ENCODE data around the gene DLG5. TPM values are rescaled to one million over a fixed set of nuclear protein-coding genes. Genes with fewer than 3 reads are reported as not detected.

Gene DLG5
- total and polyA plus RNA-seq, 10 of the 15 experiments (the other 5 are each of a cell fraction or from before 2014, with no cell fraction given) = 0.18 to 6.6 (median 2.7) TPM

GRCh38 chr10:77939561-77940001, 13.0 kb upstream of the DLG5 start:
- intact Hi-C loops (cut with micrococcal nuclease; ENCODE audit: unreplicated experiment) = no loop called here
- H2AFZ ChIP-seq (ENCODE audit: control insufficient read depth, low read depth, low read length) = no peak overlapping the region
- H3K27me3 ChIP-seq (replicated peaks in 1 of 2; ENCODE audit: control insufficient read depth in 2 of 2, insufficient read depth in 2 of 2, low read length in 1 of 2) = no peaks in the 10 kb centered on the region
- RAD21 ChIA-PET (ENCODE audit: unreplicated experiment) = no interaction called here
- BruUV-seq (replicated peaks) = no TSS peak
- H3K36me3 ChIP-seq (ENCODE audit: control insufficient read depth in 2 of 2, insufficient read depth in 2 of 2, low read length in 1 of 2) = no peaks in the 10 kb centered on the region
- H3K9ac ChIP-seq (ENCODE audit: control insufficient read depth, insufficient read depth, low read length) = no peak overlapping the region
- H3K4me3 ChIP-seq = no peak overlapping the region
- H3K9me3 ChIP-seq (replicated peaks; ENCODE audit: control insufficient read depth, insufficient read depth, low read length) = no peaks in the 10 kb centered on the region
- TF ChIP-seq HCFC1 (IDR thresholded peaks at IDR 0.05; ENCODE audit: low read length) (no peak), ETV6 (conservative IDR thresholded peaks at IDR 0.05 in 1 of 2, IDR thresholded peaks at IDR 0.05 in 1 of 2; ENCODE audit: borderline replicate concordance in 1 of 2, low read depth in 1 of 2) (no peak)
- ATAC-seq = no peak
- H3K4me1 ChIP-seq (ENCODE audit: control insufficient read depth, insufficient read depth, low read length) = no peaks in the 10 kb centered on the region
- DNase-seq (ENCODE audit: low read depth, low spot score) = no peak
- H3K4me2 ChIP-seq (ENCODE audit: control insufficient read depth, insufficient read depth) = no peak overlapping the region
- H3K79me2 ChIP-seq (ENCODE audit: control insufficient read depth, insufficient read depth, low read length) = no peaks in the 10 kb centered on the region
- FAIRE-seq = no peak
- H4K20me1 ChIP-seq (ENCODE audit: control insufficient read depth, insufficient read depth) = no peaks in the 10 kb centered on the region
- POLR2A ChIA-PET = no interaction called here
- in situ Hi-C loops (cut with MboI) = no loop called here
- H3K27ac ChIP-seq (ENCODE audit: control insufficient read depth, insufficient read depth) = no peak overlapping the region
- SMC1A ChIA-PET (ENCODE audit: uncharacterized antibody, unreplicated experiment) = no interaction called here
- 42% methylated on average over 3 of the region's 3 CpGs for WGBS (ENCODE audit: insufficient coverage, insufficient replicate concordance, low lambda C conversion rate, missing lambda C conversion rate)
- CTCF ChIA-PET = interaction anchor here (1.3 kb wide), 1 partner anchor 93 kb away, joined by 4 read pairs; no protein-coding TSS in a partner anchor

- intact Hi-C loops (cut with micrococcal nuclease; ENCODE audit: unreplicated experiment) (no loop called here), in situ Hi-C loops (cut with MboI) (no loop called here)
- BruUV-seq (replicated peaks) = no TSS peak
- H3K9me3 ChIP-seq (replicated peaks; ENCODE audit: control insufficient read depth, insufficient read depth, low read length) = no peaks in the 10 kb centered on the region
- no peak overlapping the region for H3K4me2 ChIP-seq (ENCODE audit: control insufficient read depth, insufficient read depth)
- 50% methylated on average over 3 of the region's 3 CpGs for WGBS (ENCODE audit: insufficient coverage, insufficient replicate concordance, low lambda C conversion rate, missing lambda C conversion rate)
- no peak for DNase-seq (ENCODE audit: low read depth, low spot score)
- ChIA-PET CTCF (interaction anchor here (0.7 kb wide), 1 partner anchor 628 kb away, joined by 3 read pairs; no protein-coding TSS in a partner anchor), POLR2A (no interaction called here), SMC1A (ENCODE audit: uncharacterized antibody, unreplicated experiment) (no interaction called here), RAD21 (ENCODE audit: unreplicated experiment) (no interaction called here)
- H3K27me3 ChIP-seq (replicated peaks in 1 of 2; ENCODE audit: control insufficient read depth in 2 of 2, insufficient read depth in 2 of 2, low read length in 1 of 2) = no peaks in the 10 kb centered on the region
- no peaks in the 10 kb centered on the region for H3K79me2 ChIP-seq (ENCODE audit: control insufficient read depth, insufficient read depth, low read length)
- no peaks in the 10 kb centered on the region for H3K4me1 ChIP-seq (ENCODE audit: control insufficient read depth, insufficient read depth, low read length)
- H3K9ac ChIP-seq (ENCODE audit: control insufficient read depth, insufficient read depth, low read length) = no peak overlapping the region
- FAIRE-seq = no peak
- H3K27ac ChIP-seq (ENCODE audit: control insufficient read depth, insufficient read depth) = no peak overlapping the region
- no peak overlapping the region for H3K4me3 ChIP-seq
- no peaks in the 10 kb centered on the region for H4K20me1 ChIP-seq (ENCODE audit: control insufficient read depth, insufficient read depth)
- TF ChIP-seq ZBTB33 (IDR thresholded peaks at IDR 0.05) (no peak), JUND (IDR thresholded peaks at IDR 0.05; ENCODE audit: low read depth, low read length) (no peak), E2F4 (IDR thresholded peaks at IDR 0.05; ENCODE audit: low read depth, low read length) (no peak), SREBF1 (IDR thresholded peaks at IDR 0.05; ENCODE audit: low read length) (no peak), SPI1 (IDR thresholded peaks at IDR 0.05; ENCODE audit: borderline replicate concordance, insufficient read depth, low read depth, low read length) (no peak), TCF7 (IDR thresholded peaks at IDR 0.05; ENCODE audit: borderline replicate concordance) (no peak), NBN (IDR thresholded peaks at IDR 0.05) (no peak), ATF3 (IDR thresholded peaks at IDR 0.05; ENCODE audit: borderline replicate concordance, extremely low read depth, low read depth, low read length) (no peak), PML (IDR thresholded peaks at IDR 0.05; ENCODE audit: low read length) (no peak), NR2F1 (conservative IDR thresholded peaks at IDR 0.05) (no peak), PAX8 (IDR thresholded peaks at IDR 0.05) (no peak)
- H3K36me3 ChIP-seq (ENCODE audit: control insufficient read depth in 2 of 2, insufficient read depth in 2 of 2, low read length in 1 of 2) = no peaks in the 10 kb centered on the region
- no peak for ATAC-seq
- no peak overlapping the region for H2AFZ ChIP-seq (ENCODE audit: control insufficient read depth, low read depth, low read length)
These were observed 10.4 kb upstream of the DLG5 start for GRCh38 chr10:77936697-77937567.
